Stomach (tissue), 19 donors: Measurements from ENCODE around the gene TMEM42. TPM values are rescaled to one million over a fixed set of nuclear protein-coding genes. Genes with fewer than 3 reads are reported as not detected.
A peak's percentile ranks its signal among the peaks of the same experiment; 100 is the strongest.
"Not testable (repeated sequence)": the region's sequence is repeated elsewhere in the genome, so short reads cannot be mapped to it uniquely, and the experiment has no call there.

Experiments used
- DNase-seq, 2 donors: peaks; one replicate each; pipeline versions ENCODE4 v3.0.0 to v3.0.0-alpha.2; 2013 to 2019
- H3K27ac ChIP-seq, 5 donors: fragments of 200-600 bp in 4 of 5; sonication (generic) in 4 of 5; one replicate each; pipeline ENCODE4 v1.5.1; 2013 to 2019; ENCODE audit warnings: mild to moderate bottlenecking in 1 of 5, moderate library complexity in 1 of 5
- H3K27me3 ChIP-seq, 3 donors: fragments of 200-600 bp; sonication (generic); one replicate each; pipeline ENCODE4 v1.5.1; 2017 to 2019; ENCODE audit warnings: mixed run types in 1 of 3
- H3K36me3 ChIP-seq, 4 donors: fragments of 200-600 bp; sonication (generic); 1 replicate in 3 of 4; 2 replicates in 1 of 4; pipeline ENCODE4 v1.5.1; 2016 to 2019
- H3K4me1 ChIP-seq, 4 donors: fragments of 200-600 bp; sonication (generic); one replicate each; pipeline ENCODE4 v1.5.1; 2016 to 2019
- H3K4me3 ChIP-seq, 4 donors: fragments of 200-600 bp; sonication (generic) in 3 of 4; one replicate each; pipeline ENCODE4 v1.5.1; 2016 to 2019; ENCODE audit warnings: mild to moderate bottlenecking in 1 of 4
- H3K9me3 ChIP-seq, 4 donors: fragments of 200-600 bp; sonication (generic); one replicate each; pipeline ENCODE4 v1.5.1; 2016 to 2019
- CTCF ChIP-seq, 7 experiments: fragments of 450-650 bp in 4 of 7; fragments of 200-600 bp in 3 of 7; sonication (generic) in 3 of 7; IDR thresholded peaks; one replicate each; pipeline ENCODE4 v1.5.1; 2016 to 2019; ENCODE audit warnings: antibody characterized with exemption in 7 of 7, control low read depth in 2 of 7, mild to moderate bottlenecking in 1 of 7
- EP300 ChIP-seq: sonication (generic); formaldehyde crosslinking; IDR thresholded peaks from one replicate; pipeline ENCODE4 v1.6.1; 2017; ENCODE audit warnings: antibody characterized with exemption
- POLR2A ChIP-seq, 4 donors: fragments of 450-650 bp; IDR thresholded peaks; one replicate each; pipeline ENCODE4 v1.6.1; 2016; ENCODE audit warnings: antibody characterized with exemption in 4 of 4, control low read depth in 2 of 4, mild to moderate bottlenecking in 1 of 4, moderate library complexity in 1 of 4
- POLR2AphosphoS5 ChIP-seq, 3 donors: sonication (generic); formaldehyde crosslinking; IDR thresholded peaks; one replicate each; pipeline ENCODE4 v1.6.1; 2016; ENCODE audit warnings: antibody characterized with exemption in 3 of 3
- WGBS, 5 donors: extraction: QIAGEN DNeasy Blood & Tissue Kit in 3 of 5; methylation state at CpG; one replicate each; pipeline versions ENCODE4 v1.1.5 to v1.1.7; 2013 to 2018; 5-methylcytosine and 5-hydroxymethylcytosine counted together
- intact Hi-C: fragments of 100-400 bp; cut with DNase I; formaldehyde crosslinking; loops from one replicate; pipeline ENCODE4 v1.15.1; 2023; ENCODE audit warnings: low total_unique reads
- long read RNA-seq, 10 donors: transcript quantifications; one replicate each; lab custom pipeline, GENCODE V29; 2026
- polyA plus RNA-seq, 3 donors: library from polyadenylated mRNA; stranded (reverse); fragments of 200-250 nt; gene quantifications; one replicate each; pipeline ENCODE4 v1.2.3, GENCODE V29; 2013
- total RNA-seq, 5 donors: library from RNA; depleted of rRNA; stranded (reverse); fragments of >200 nt; gene quantifications; one replicate each; pipeline versions ENCODE4 v1.1.0 to v1.2.3, GENCODE V29; 2014 to 2016
- donor health status: healthy with polysubstance abuse.
- donor health status: Bipolar disorder and iron deficiency.
- donor health status: healthy.

The TMEM42 gene
- total RNA-seq (10 to 100 TPM in 3 of 5 donors, 1 to 10 TPM in 2; 7.2 to 21.4 (median 12.1) TPM), polyA plus RNA-seq (10 to 100 TPM; 16.7 to 20.3 (median 17.6) TPM)
- long read RNA-seq, donor 1, partial matches to known transcripts = 0 of 1 reads
- long read RNA-seq, donor 1, other reads (novel, unspliced or antisense) = 0 of 1 reads
- long read RNA-seq, donor 2, partial matches to known transcripts = 0 of 2 reads
- long read RNA-seq, donor 2, other reads (novel, unspliced or antisense) = 0 of 2 reads
- long read RNA-seq, donor 3, partial matches to known transcripts = 0 of 2 reads
- long read RNA-seq, donor 3, other reads (novel, unspliced or antisense) = 0 of 2 reads
- long read RNA-seq, donor 4, partial matches to known transcripts = 0 of 1 reads
- long read RNA-seq, donor 4, other reads (novel, unspliced or antisense) = 0 of 1 reads
- long read RNA-seq, donor 5, partial matches to known transcripts = 0 of 6 reads
- long read RNA-seq, donor 5, other reads (novel, unspliced or antisense) = 0 of 6 reads
- long read RNA-seq, donor 6 = 0 reads
- long read RNA-seq, donor 7, partial matches to known transcripts = 0 of 4 reads
- long read RNA-seq, donor 7, other reads (novel, unspliced or antisense) = 0 of 4 reads
- long read RNA-seq, donor 8, partial matches to known transcripts = 0 of 3 reads
- long read RNA-seq, donor 8, other reads (novel, unspliced or antisense) = 0 of 3 reads
- long read RNA-seq, donor 9, partial matches to known transcripts = 8 of 10 reads
- long read RNA-seq, donor 9, other reads (novel, unspliced or antisense) = 0 of 10 reads
- long read RNA-seq, donor 10, partial matches to known transcripts = 0 of 1 reads
- long read RNA-seq, donor 10, other reads (novel, unspliced or antisense) = 0 of 1 reads

- DNase-seq = peak; percentile 91 to 98
- peaks cover 0 to 17% (median 5%) of the 10 kb centered on the region in 4 donors for H3K36me3 ChIP-seq
- peaks cover 8 to 34% (median 22%) of the 10 kb centered on the region in 4 donors for H3K4me1 ChIP-seq
- peaks cover 0 to 8% (median 3%) of the 10 kb centered on the region in 4 donors for H3K9me3 ChIP-seq
- no peaks in the 10 kb centered on the region for H3K27me3 ChIP-seq
- peak within 1 kb of the TSS; percentile 91 to 97 (median 94) for H3K27ac ChIP-seq
- intact Hi-C loops = no loop called here
- peak within 1 kb of the TSS; percentile 57 to 78 (median 68) for H3K4me3 ChIP-seq
- 1 to 4% (median 2%) methylated on average over 36 to 91 of the region's 91 CpGs for WGBS, 5 donors
- no peak for TF ChIP-seq CTCF (IDR thresholded peaks at IDR 0.05)
- peak in 1 of 4 donors; percentile 65 for TF ChIP-seq POLR2A (IDR thresholded peaks at IDR 0.05)
- TF ChIP-seq POLR2AphosphoS5 (IDR thresholded peaks at IDR 0.05) = peak; percentile 88 to 93 (median 93)
These were observed at the start of gene TMEM42 for GRCh38 chr3:44861412-44862225. Gene TMEM42 (plus strand): TSS chr3:44861912. CDS start chr3:44861925, 13 bp downstream.

GRCh38 chr3:44814751-44815150 lies 47.0 kb upstream of the TMEM42 start:
- no peaks in the 10 kb centered on the region for H3K27me3 ChIP-seq
- peaks cover 0 to 4% (median 0%) of the 10 kb centered on the region in 4 donors for H3K9me3 ChIP-seq
- peaks cover 0 to 6% (median 0%) of the 10 kb centered on the region in 4 donors for H3K36me3 ChIP-seq
- TF ChIP-seq POLR2AphosphoS5 (IDR thresholded peaks at IDR 0.05) (no peak), CTCF (IDR thresholded peaks at IDR 0.05) (no peak), EP300 (no peak), POLR2A (IDR thresholded peaks at IDR 0.05) (no peak)
- no peak for DNase-seq
- no peaks in the 10 kb centered on the region for H3K4me1 ChIP-seq
- H3K4me3 ChIP-seq = no peak overlapping the region
- intact Hi-C loops = no loop called here
- H3K27ac ChIP-seq = no peak overlapping the region
- WGBS, 5 donors = 93 to 97% (median 95%) methylated on average over 6 of the region's 6 CpGs

- H3K4me3 ChIP-seq, DNase-seq, H3K9me3 ChIP-seq, H3K36me3 ChIP-seq, intact Hi-C loops, H3K4me1 ChIP-seq, H3K27ac ChIP-seq, H3K27me3 ChIP-seq: not testable (repeated sequence)
- 91 to 99% (median 98%) methylated on average over 2 of the region's 2 CpGs for WGBS, 5 donors
These were observed 45.4 kb upstream of the TMEM42 start for GRCh38 chr3:44816334-44816733.

- intact Hi-C loops, H3K27me3 ChIP-seq, H3K27ac ChIP-seq, DNase-seq, H3K36me3 ChIP-seq, H3K4me3 ChIP-seq, H3K4me1 ChIP-seq, H3K9me3 ChIP-seq: not testable (repeated sequence)
- whole genome bisulfite sequencing, 5 donors = 92 to 100% (median 97%) methylated on average over 9 to 34 of the region's 34 CpGs
These were observed 40.5 kb upstream of the TMEM42 start for GRCh38 chr3:44821206-44821605.
